Measurements from ENCODE around the gene SNRPA. TPM values are rescaled to one million over a fixed set of nuclear protein-coding genes. Genes with fewer than 3 reads are reported as not detected.

The SNRPA gene
- total and polyA plus RNA-seq, 2 of the 8 experiments (the other 6 are each of a cell fraction or from before 2014, with no cell fraction given), result 201 to 202 TPM

- TF ChIP-seq ATF3 (IDR thresholded peaks at IDR 0.05; ENCODE audit: insufficient read depth, low read depth, low read length), result no peak
Measured at GRCh38 chr19:40808021-40808325, 57.0 kb downstream of the SNRPA start (continued).

Data from H1 (cell line).